Ovary (tissue), 9 donors: ENCODE data around the gene PTPN13. TPM values are rescaled to one million over a fixed set of nuclear protein-coding genes. Genes with fewer than 3 reads are reported as not detected.

Experiments used
- DNase-seq, 5 donors: peaks; one replicate each; pipeline ENCODE4 v3.0.0-alpha.2; 2019 to 2020
- H3K27ac ChIP-seq, 2 donors: fragments of 200-600 bp; one replicate each; pipeline versions ENCODE4 v1.5.1 to v1.8.0; 2019 to 2022
- H3K27me3 ChIP-seq: fragments of 200-600 bp; one replicate; pipeline ENCODE4 v1.8.0; 2022
- H3K36me3 ChIP-seq: fragments of 200-600 bp; sonication (generic); one replicate; pipeline ENCODE4 v1.5.1; 2019
- H3K4me1 ChIP-seq: one replicate; pipeline ENCODE4 v1.8.1; 2013; ENCODE audit warnings: mild to moderate bottlenecking, moderate library complexity; ENCODE audit not compliant: insufficient read depth
- H3K4me3 ChIP-seq: fragments of 200-600 bp; sonication (generic); one replicate; pipeline ENCODE4 v1.5.1; 2017
- H3K9me3 ChIP-seq, 2 donors: fragments of 200-600 bp in 1 of 2; sonication (generic) in 1 of 2; one replicate each; pipeline versions ENCODE4 v1.5.1 to v1.8.1; 2013 to 2019; ENCODE audit warnings: mild to moderate bottlenecking in 1 of 2, moderate library complexity in 1 of 2
- EP300 ChIP-seq: sonication (generic); formaldehyde crosslinking; IDR thresholded peaks from one replicate; pipeline ENCODE4 v1.6.1; 2017; ENCODE audit warnings: antibody characterized with exemption
- POLR2A ChIP-seq: fragments of 450-650 bp; IDR thresholded peaks from one replicate; pipeline ENCODE4 v1.6.1; 2017; ENCODE audit warnings: antibody characterized with exemption, mild to moderate bottlenecking, moderate library complexity
- WGBS, 3 donors: extraction: QIAGEN DNeasy Blood & Tissue Kit in 1 of 3; methylation state at CpG; one replicate each; pipeline versions ENCODE4 v1.1.5 to v1.1.7; 2013 to 2017; 5-methylcytosine and 5-hydroxymethylcytosine counted together
- intact Hi-C, 4 donors: fragments of 100-400 bp; cut with DNase I; formaldehyde crosslinking; loops; one replicate each; pipeline versions ENCODE4 v1.11.0 to v1.15.1; 2022 to 2023
- polyA plus RNA-seq, 2 donors: library from polyadenylated mRNA; stranded (reverse); fragments of 200-250 nt in 1 of 2; fragments of 350-450 nt in 1 of 2; fragmentation: Illumina TruSeq in 1 of 2; extraction: RNeasy Lipid Tissue Mini Kit (QIAGEN cat#74804) in 1 of 2; gene quantifications; one replicate each; pipeline ENCODE4 v1.2.3, GENCODE V29; 2013 to 2014
- total RNA-seq, 7 donors: library from RNA; depleted of rRNA in 2 of 7; stranded (reverse); fragments of >200 nt in 2 of 7; fragmentation: NEBNext Ultra II Directional in 3 of 7; extraction: Animal tissue kit (Norgen Biotek cat#: 25700) in 3 of 7; gene quantifications; one replicate each; pipeline versions ENCODE4 v1.1.0 to v1.2.4, GENCODE V29; 2016 to 2023
- TF ChIP-seq, protein P1 (sequence below), 3 donors: fragments of 450-650 bp in 2 of 3; fragments of 200-600 bp in 1 of 3; IDR thresholded peaks; one replicate each; pipeline versions ENCODE4 v1.5.1 to v1.8.0; 2016 to 2022; ENCODE audit warnings: antibody characterized with exemption in 3 of 3, mild to moderate bottlenecking in 1 of 3
- donor health status: DM: no; HTN: no; CAD: no; lungs with moderate emphysema.
- donor health status: DM: no; HTN: no; CAD: no.
- donor health status: Bipolar disorder and iron deficiency.
- donor health status: DM: yes; HTN: yes; CAD: no.
- donor health status: DM: no; HTN: no; CAD: no.
- donor health status: DM: yes; HTN: yes; CAD: no.

The PTPN13 gene
- total and polyA plus RNA-seq, 9 donors: 17.0 to 73.4 (median 44.0) TPM

DNA sequence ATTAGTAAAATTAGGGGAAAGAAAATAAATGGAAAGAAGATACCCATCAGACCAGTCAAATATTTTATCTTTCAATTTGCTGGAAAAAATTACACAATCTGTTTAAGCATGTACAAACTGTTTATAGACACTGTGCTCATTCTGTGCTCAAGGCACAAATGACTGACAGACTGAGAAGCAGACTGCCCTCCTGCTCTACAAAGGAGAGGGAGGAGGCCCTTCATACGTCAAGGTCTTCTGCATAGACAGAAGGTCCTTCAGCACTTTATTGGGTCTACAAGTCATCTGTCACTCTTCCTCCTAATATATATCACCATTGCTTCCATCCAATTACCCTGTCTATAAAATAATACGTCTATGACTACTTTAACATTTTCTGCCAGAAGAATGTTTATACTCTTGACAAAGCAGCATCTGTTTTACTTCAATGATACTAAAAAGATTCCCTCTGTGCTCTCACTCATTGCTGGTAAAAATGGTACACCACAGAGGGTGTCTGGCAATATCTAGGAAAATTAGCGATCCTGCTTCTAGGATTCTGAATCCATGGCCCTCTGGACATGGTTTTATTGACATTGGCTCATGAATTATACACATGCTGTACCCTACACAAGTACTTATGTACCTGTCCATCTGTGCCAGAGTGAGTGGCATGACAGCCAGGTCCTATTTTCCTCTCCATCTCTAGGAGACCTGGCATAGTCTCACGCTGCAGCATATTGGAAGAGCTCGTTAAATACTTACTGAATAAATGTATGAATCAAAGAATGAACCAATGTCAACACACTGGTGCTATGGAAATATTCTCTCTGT is 243.8 kb downstream of the PTPN13 start:
- Histone ChIP-seq H3K4me1 (no peaks in the 10 kb centered on the region), H3K27ac (no peak overlapping the region), H3K27me3 (no peaks in the 10 kb centered on the region), H3K9me3 (no peaks in the 10 kb centered on the region), H3K4me3 (no peak overlapping the region), H3K36me3 (no peaks in the 10 kb centered on the region)
- TF ChIP-seq POLR2A: no peak
- TF ChIP-seq, protein P1, sequence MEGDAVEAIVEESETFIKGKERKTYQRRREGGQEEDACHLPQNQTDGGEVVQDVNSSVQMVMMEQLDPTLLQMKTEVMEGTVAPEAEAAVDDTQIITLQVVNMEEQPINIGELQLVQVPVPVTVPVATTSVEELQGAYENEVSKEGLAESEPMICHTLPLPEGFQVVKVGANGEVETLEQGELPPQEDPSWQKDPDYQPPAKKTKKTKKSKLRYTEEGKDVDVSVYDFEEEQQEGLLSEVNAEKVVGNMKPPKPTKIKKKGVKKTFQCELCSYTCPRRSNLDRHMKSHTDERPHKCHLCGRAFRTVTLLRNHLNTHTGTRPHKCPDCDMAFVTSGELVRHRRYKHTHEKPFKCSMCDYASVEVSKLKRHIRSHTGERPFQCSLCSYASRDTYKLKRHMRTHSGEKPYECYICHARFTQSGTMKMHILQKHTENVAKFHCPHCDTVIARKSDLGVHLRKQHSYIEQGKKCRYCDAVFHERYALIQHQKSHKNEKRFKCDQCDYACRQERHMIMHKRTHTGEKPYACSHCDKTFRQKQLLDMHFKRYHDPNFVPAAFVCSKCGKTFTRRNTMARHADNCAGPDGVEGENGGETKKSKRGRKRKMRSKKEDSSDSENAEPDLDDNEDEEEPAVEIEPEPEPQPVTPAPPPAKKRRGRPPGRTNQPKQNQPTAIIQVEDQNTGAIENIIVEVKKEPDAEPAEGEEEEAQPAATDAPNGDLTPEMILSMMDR (IDR thresholded peaks at IDR 0.05): no peak
- no peak for TF ChIP-seq EP300
- no peak for DNase-seq
- WGBS, 3 donors: 70 to 76% (median 75%) methylated on average over 5 of the region's 5 CpGs
- intact Hi-C loops: no loop called here

GRCh38 chr4:86840858-86841257 is 246.7 kb downstream of the PTPN13 start:
- Histone ChIP-seq H3K27me3 (no peaks in the 10 kb centered on the region), H3K27ac (no peak overlapping the region), H3K4me1 (no peaks in the 10 kb centered on the region), H3K36me3 (no peaks in the 10 kb centered on the region), H3K4me3 (no peak overlapping the region), H3K9me3 (no peaks in the 10 kb centered on the region)
- no peak for DNase-seq
- WGBS, 3 donors: 91 to 97% (median 95%) methylated on average over 1 of the region's 1 CpG
- intact Hi-C loops: no loop called here
- TF ChIP-seq, protein P1 (IDR thresholded peaks at IDR 0.05): no peak
- TF ChIP-seq EP300 (no peak), POLR2A (no peak)

GRCh38 chr4:86841309-86841708 is 247.2 kb downstream of the PTPN13 start:
- DNase-seq: no peak
- H3K36me3 ChIP-seq: no peaks in the 10 kb centered on the region
- H3K9me3 ChIP-seq: no peaks in the 10 kb centered on the region
- TF ChIP-seq, protein P1 (IDR thresholded peaks at IDR 0.05): no peak
- TF ChIP-seq EP300 (no peak), POLR2A (no peak)
- no peaks in the 10 kb centered on the region for H3K27me3 ChIP-seq
- intact Hi-C loops: no loop called here
- H3K4me3 ChIP-seq: no peak overlapping the region
- no peak overlapping the region for H3K27ac ChIP-seq
- WGBS, 3 donors: 93 to 94% (median 94%) methylated on average over 1 of the region's 1 CpG
- no peaks in the 10 kb centered on the region for H3K4me1 ChIP-seq

- no peak for DNase-seq
- Histone ChIP-seq H3K9me3 (no peaks in the 10 kb centered on the region), H3K4me3 (no peak overlapping the region), H3K27me3 (no peaks in the 10 kb centered on the region), H3K36me3 (no peaks in the 10 kb centered on the region), H3K4me1 (no peaks in the 10 kb centered on the region), H3K27ac (no peak overlapping the region)
- TF ChIP-seq, protein P1 (IDR thresholded peaks at IDR 0.05): no peak
- TF ChIP-seq POLR2A (no peak), EP300 (no peak)
- intact Hi-C loops: no loop called here
- 47 to 57% (median 56%) methylated on average over 5 of the region's 5 CpGs for WGBS, 3 donors
These were observed 251.5 kb downstream of the PTPN13 start for GRCh38 chr4:86845593-86845992.
